PC-9 (cell line): ENCODE results near the gene BRIP1. TPM values are rescaled to one million over a fixed set of nuclear protein-coding genes. Genes with fewer than 3 reads are reported as not detected.

Experiments
- BruUV-seq: library from RNA; stranded (reverse); fragments of 400-500 nt; replicated peaks from 2 replicates; lab custom pipeline; 2021; lab: Mats Ljungman, UMichigan
- CTCF ChIA-PET: fragments of 300-600 bp; sonication (Branson Sonifier 250); formaldehyde crosslinking; loops from one replicate; lab custom pipeline; 2022; ENCODE audit warnings: antibody characterized with exemption; lab: Charles Lee
- POLR2A ChIA-PET: fragments of 300-600 bp; sonication (Branson Sonifier 250); formaldehyde crosslinking; loops from one replicate; lab custom pipeline; 2022; ENCODE audit warnings: antibody characterized with exemption; ENCODE audit not compliant: unreplicated experiment; lab: Charles Lee
- DNase-seq, 2 experiments: peaks; one replicate each; pipeline versions ENCODE4 v3.0.0 to v3.0.0-alpha.2; 2015 to 2022; ENCODE audit warnings: mixed read lengths in 1 of 2
- H2AFZ ChIP-seq: fragments of 200-600 bp; sonication (generic); 2 replicates; pipeline ENCODE4 v1.8.1; 2017; ENCODE audit warnings: antibody characterized with exemption
- H3F3A ChIP-seq: fragments of 200-600 bp; sonication (generic); 2 replicates; pipeline ENCODE4 v1.8.1; 2017; ENCODE audit warnings: antibody characterized with exemption, mild to moderate bottlenecking, low read depth; ENCODE audit not compliant: insufficient read depth
- H3K27ac ChIP-seq: fragments of 200-600 bp; sonication (generic); 2 replicates; pipeline ENCODE4 v1.6.1; 2016; ENCODE audit warnings: mixed run types
- H3K27me3 ChIP-seq: fragments of 200-600 bp; sonication (generic); 2 replicates; pipeline ENCODE4 v1.6.1; 2016; ENCODE audit warnings: low read depth, mixed run types; ENCODE audit not compliant: insufficient read depth
- H3K36me3 ChIP-seq: fragments of 200-600 bp; sonication (generic); 2 replicates; pipeline ENCODE4 v1.6.1; 2016; ENCODE audit warnings: low read depth, mixed run types
- H3K4me1 ChIP-seq: fragments of 200-600 bp; sonication (generic); replicated peaks from 2 replicates; pipeline ENCODE4 v1.6.1; 2016; ENCODE audit warnings: mixed run types; ENCODE audit not compliant: insufficient read depth
- H3K4me2 ChIP-seq: fragments of 200-600 bp; sonication (generic); 2 replicates; pipeline ENCODE4 v1.6.1; 2017; ENCODE audit warnings: mixed run types
- H3K4me3 ChIP-seq: fragments of 200-600 bp; sonication (generic); 2 replicates; pipeline ENCODE4 v1.6.1; 2016; ENCODE audit warnings: mixed run types
- H3K79me2 ChIP-seq: fragments of 200-600 bp; sonication (generic); 2 replicates; pipeline ENCODE4 v1.6.1; 2017; ENCODE audit warnings: low read depth, mixed run types
- H3K9me2 ChIP-seq: fragments of 200-600 bp; sonication (generic); 2 replicates; pipeline ENCODE4 v1.8.1; 2017; ENCODE audit warnings: mild to moderate bottlenecking; ENCODE audit not compliant: insufficient read depth
- H3K9me3 ChIP-seq: fragments of 200-600 bp; sonication (generic); 2 replicates; pipeline ENCODE4 v1.8.1; 2016; ENCODE audit warnings: low read depth; ENCODE audit not compliant: insufficient read depth
- H4K20me1 ChIP-seq: fragments of 200-600 bp; sonication (generic); 2 replicates; pipeline ENCODE4 v1.8.1; 2017; ENCODE audit not compliant: insufficient read depth
- EZH2 ChIP-seq: fragments of 200-600 bp; sonication (generic); IDR thresholded peaks from 2 replicates; pipeline ENCODE4 v1.8.0; 2017; ENCODE audit warnings: antibody characterized with exemption, low read depth
- intact Hi-C: fragments of 100-400 bp; cut with micrococcal nuclease; formaldehyde crosslinking; loops from one replicate; pipeline ENCODE4 v1.10.0; 2022; ENCODE audit not compliant: unreplicated experiment
- total RNA-seq: library from RNA; stranded (reverse); gene quantifications from 2 replicates; pipeline ENCODE4 v1.2.3, GENCODE V29; 2021
- TF ChIP-seq, protein P1 (sequence below): fragments of 200-600 bp; sonication (generic); conservative IDR thresholded peaks from 2 replicates; pipeline ENCODE4 v1.6.1; 2017; ENCODE audit warnings: mixed run types, antibody characterized with exemption, mild to moderate bottlenecking, moderate library complexity

The BRIP1 gene
- total RNA-seq, 1 experiment from 2014 or later, result 16.0 TPM

DNA sequence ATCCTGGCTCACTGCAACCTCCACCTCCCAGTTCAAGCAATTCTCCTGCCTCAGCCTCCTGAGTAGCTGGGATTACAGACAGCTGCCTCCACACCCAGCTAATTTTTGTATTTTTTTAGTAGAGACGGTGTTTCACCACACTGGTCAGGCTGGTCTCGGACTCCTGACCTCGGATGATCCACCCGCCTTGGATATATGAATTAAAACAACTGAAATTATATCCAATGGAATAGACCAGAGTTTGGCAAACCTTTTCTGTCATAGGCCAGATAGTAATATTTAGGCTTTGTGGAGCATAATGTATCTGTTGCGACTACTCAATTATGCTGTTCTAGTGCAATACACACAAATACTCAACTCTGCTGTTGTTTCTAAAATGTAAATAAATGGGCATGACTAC, 178.5 kb downstream of the BRIP1 start:
- Histone ChIP-seq H3K27ac (no peak overlapping the region), H3K9me2 (no peaks in the 10 kb centered on the region), H3K9me3 (no peaks in the 10 kb centered on the region), H3K4me2 (no peak overlapping the region), H4K20me1 (no peaks in the 10 kb centered on the region), H2AFZ (no peak overlapping the region), H3K79me2 (no peaks in the 10 kb centered on the region), H3K36me3 (no peaks in the 10 kb centered on the region), H3F3A (no peaks in the 10 kb centered on the region), H3K4me3 (no peak overlapping the region), H3K27me3 (no peaks in the 10 kb centered on the region), H3K4me1 (no peaks in the 10 kb centered on the region)
- POLR2A ChIA-PET, result no interaction called here
- intact Hi-C loops, result no loop called here
- BruUV-seq, result no TSS peak
- no peak for DNase-seq
- CTCF ChIA-PET, result no interaction called here
- no peak for TF ChIP-seq EZH2

DNA sequence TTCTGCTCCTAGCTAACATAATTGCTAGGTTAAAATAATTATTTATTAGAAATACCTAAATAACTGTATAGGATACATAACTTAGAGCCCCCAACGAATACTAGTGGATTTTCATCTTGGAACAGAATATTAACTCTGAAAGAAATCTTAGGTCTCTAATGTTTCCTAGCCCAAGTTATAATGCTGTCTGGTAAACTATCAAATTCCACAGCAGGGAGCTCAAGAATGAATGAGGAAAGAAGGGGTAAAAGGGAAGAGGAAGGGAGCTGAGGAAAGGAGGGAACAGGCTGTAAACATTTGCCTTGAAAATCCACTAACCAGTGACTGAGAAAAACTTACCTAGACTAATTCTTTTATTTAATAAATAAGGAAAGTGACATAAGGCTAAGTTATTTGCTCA, 179.2 kb downstream of the BRIP1 start:
- no peaks in the 10 kb centered on the region for H4K20me1 ChIP-seq
- no TSS peak for BruUV-seq
- no peaks in the 10 kb centered on the region for H3K79me2 ChIP-seq
- CTCF ChIA-PET, result no interaction called here
- no peaks in the 10 kb centered on the region for H3F3A ChIP-seq
- no peak overlapping the region for H3K4me3 ChIP-seq
- no peaks in the 10 kb centered on the region for H3K9me2 ChIP-seq
- H3K27me3 ChIP-seq, result no peaks in the 10 kb centered on the region
- H3K27ac ChIP-seq, result no peak overlapping the region
- H3K36me3 ChIP-seq, result no peaks in the 10 kb centered on the region
- H3K9me3 ChIP-seq, result no peaks in the 10 kb centered on the region
- intact Hi-C loops, result no loop called here
- POLR2A ChIA-PET, result no interaction called here
- no peak overlapping the region for H3K4me2 ChIP-seq
- no peaks in the 10 kb centered on the region for H3K4me1 ChIP-seq
- no peak overlapping the region for H2AFZ ChIP-seq
- no peak for DNase-seq
- TF ChIP-seq, protein P1, sequence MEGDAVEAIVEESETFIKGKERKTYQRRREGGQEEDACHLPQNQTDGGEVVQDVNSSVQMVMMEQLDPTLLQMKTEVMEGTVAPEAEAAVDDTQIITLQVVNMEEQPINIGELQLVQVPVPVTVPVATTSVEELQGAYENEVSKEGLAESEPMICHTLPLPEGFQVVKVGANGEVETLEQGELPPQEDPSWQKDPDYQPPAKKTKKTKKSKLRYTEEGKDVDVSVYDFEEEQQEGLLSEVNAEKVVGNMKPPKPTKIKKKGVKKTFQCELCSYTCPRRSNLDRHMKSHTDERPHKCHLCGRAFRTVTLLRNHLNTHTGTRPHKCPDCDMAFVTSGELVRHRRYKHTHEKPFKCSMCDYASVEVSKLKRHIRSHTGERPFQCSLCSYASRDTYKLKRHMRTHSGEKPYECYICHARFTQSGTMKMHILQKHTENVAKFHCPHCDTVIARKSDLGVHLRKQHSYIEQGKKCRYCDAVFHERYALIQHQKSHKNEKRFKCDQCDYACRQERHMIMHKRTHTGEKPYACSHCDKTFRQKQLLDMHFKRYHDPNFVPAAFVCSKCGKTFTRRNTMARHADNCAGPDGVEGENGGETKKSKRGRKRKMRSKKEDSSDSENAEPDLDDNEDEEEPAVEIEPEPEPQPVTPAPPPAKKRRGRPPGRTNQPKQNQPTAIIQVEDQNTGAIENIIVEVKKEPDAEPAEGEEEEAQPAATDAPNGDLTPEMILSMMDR, result no peak
- TF ChIP-seq EZH2, result no peak

DNA sequence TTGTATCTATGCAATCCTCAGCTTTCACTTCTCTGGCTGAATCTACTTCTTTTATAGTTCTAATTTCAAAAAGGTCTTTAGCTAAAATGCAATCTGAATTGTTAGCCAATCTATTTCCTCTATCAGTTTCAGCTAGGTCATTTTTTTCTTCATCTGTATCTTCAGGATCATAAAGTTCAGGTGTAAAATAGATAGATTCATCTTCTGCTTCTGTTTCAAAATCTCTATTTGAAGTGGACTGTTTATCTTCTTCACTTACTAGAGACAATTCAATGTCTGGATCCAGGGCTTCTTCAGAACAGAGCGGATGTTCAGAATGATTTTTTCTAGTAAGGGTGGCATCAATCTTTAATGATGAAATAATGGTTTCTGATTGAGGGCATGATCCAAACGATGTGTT, 179.9 kb downstream of the BRIP1 start:
- no peaks in the 10 kb centered on the region for H3F3A ChIP-seq

More for the DNA sequence above, 179.9 kb downstream of the BRIP1 start:
- no peaks in the 10 kb centered on the region for H3K27me3 ChIP-seq
- H3K4me3 ChIP-seq, result no peak overlapping the region
- intact Hi-C loops, result no loop called here
- H3K4me1 ChIP-seq, result no peaks in the 10 kb centered on the region
- no peaks in the 10 kb centered on the region for H3K9me2 ChIP-seq
- H2AFZ ChIP-seq, result no peak overlapping the region
- no peaks in the 10 kb centered on the region for H3K79me2 ChIP-seq
- ChIA-PET POLR2A (no interaction called here), CTCF (interaction anchor here (0.6 kb wide), 1 partner anchor 432 kb away, joined by 3 read pairs; no protein-coding TSS in a partner anchor)
- H3K36me3 ChIP-seq, result no peaks in the 10 kb centered on the region
- no peak for TF ChIP-seq EZH2
- TF ChIP-seq, protein P1, result no peak
- BruUV-seq, result no TSS peak
- no peaks in the 10 kb centered on the region for H3K9me3 ChIP-seq
- no peaks in the 10 kb centered on the region for H4K20me1 ChIP-seq
- H3K4me2 ChIP-seq, result no peak overlapping the region
- H3K27ac ChIP-seq, result no peak overlapping the region
- DNase-seq, result no peak
